C4-2B (cell line): ENCODE data around the gene RMDN3.

Experiments
- H3K27ac ChIP-seq: fragments of 450-650 bp; 2 replicates; pipeline ENCODE4 v1.5.1; 2017
- ZFX ChIP-seq: fragments of 450-650 bp; IDR thresholded peaks from 2 replicates; pipeline ENCODE4 v1.6.1; 2017
- TF ChIP-seq, protein P1 (sequence below): fragments of 450-650 bp; conservative IDR thresholded peaks from 2 replicates; pipeline ENCODE4 v1.5.1; 2017; ENCODE audit warnings: mild to moderate bottlenecking

Gene RMDN3

DNA sequence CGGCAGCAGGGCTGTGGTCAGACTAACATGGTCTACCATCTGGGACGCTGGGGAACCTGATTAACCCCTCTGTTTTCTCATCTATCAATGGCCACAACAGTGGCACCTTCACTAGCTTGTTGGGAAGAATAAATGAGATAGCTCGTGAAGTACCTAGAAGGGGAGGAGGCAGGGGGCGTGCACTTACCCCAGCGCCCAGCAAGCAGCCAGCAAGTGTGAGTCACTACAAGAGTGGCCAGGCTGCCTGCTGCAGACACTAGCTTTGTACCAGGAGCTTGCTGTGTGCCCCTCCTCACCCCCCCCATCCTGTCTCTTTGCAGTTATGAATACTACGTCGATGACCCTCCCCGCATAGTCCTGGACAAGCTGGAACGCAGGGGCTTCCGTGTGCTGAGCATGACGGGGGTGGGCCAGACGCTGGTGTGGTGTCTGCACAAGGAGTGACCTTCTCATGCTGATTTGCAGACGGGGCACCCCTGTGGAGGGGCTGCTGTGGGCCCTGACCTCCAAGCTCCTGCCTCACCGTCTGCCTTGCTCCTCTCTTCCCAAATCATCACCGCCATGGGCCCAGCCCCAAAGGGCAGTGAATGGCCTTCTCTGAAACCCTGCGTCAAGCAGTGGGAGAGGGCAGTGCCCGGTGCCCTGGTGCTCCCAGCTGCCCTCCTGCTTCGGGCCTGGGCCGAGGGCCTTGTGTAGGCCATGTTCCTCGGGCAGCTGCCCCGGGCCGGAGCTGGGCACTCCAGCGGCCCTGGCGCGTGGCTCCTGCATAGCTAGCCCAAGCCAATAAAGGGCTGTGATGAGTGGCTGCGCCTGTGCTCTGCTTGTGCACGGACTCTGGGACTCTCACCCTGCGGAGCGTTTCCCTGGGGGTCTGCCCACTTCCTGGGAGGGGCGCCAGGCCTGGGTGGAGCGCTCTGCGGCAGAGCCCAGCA lies 12.1 kb upstream of the RMDN3 start:
- H3K27ac ChIP-seq: no peak overlapping the region
- no peak for TF ChIP-seq ZFX
- TF ChIP-seq, protein P1, sequence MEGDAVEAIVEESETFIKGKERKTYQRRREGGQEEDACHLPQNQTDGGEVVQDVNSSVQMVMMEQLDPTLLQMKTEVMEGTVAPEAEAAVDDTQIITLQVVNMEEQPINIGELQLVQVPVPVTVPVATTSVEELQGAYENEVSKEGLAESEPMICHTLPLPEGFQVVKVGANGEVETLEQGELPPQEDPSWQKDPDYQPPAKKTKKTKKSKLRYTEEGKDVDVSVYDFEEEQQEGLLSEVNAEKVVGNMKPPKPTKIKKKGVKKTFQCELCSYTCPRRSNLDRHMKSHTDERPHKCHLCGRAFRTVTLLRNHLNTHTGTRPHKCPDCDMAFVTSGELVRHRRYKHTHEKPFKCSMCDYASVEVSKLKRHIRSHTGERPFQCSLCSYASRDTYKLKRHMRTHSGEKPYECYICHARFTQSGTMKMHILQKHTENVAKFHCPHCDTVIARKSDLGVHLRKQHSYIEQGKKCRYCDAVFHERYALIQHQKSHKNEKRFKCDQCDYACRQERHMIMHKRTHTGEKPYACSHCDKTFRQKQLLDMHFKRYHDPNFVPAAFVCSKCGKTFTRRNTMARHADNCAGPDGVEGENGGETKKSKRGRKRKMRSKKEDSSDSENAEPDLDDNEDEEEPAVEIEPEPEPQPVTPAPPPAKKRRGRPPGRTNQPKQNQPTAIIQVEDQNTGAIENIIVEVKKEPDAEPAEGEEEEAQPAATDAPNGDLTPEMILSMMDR: no peak

DNA sequence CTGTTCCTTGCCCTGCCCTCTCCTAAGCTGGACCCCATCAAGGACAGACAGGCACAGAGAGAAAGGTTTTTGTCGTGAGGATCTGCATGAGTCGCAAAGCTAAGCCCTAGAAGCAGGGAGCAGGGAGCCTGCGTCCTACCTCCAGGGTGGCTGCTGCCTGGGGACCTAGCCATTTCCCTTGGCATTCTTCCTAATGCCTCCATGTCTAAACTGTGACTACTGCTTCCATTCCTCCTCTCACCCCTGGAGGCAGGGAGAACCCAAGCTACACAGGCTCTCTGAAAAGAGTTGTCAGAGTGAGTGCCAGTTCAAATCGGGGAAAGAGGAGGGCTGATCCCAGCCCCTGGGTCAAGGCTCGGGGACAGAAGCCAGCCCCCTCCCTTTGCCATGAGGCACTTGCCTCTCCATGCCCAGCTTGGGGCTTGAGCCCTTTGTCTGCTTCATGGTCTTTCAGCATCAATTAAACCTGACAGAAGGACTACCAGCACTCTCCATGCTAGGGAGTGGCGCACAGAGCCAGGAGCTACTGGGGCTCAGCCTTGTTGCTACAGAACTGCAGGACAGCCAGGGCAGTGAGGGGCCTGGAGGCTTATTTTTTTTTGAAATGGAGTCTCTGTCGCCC lies 11.3 kb upstream of the RMDN3 start:
- TF ChIP-seq, protein P1: no peak
- TF ChIP-seq ZFX: no peak
- H3K27ac ChIP-seq: peak overlapping the region; percentile 82; the same call in 1 of the 2 replicates

DNA sequence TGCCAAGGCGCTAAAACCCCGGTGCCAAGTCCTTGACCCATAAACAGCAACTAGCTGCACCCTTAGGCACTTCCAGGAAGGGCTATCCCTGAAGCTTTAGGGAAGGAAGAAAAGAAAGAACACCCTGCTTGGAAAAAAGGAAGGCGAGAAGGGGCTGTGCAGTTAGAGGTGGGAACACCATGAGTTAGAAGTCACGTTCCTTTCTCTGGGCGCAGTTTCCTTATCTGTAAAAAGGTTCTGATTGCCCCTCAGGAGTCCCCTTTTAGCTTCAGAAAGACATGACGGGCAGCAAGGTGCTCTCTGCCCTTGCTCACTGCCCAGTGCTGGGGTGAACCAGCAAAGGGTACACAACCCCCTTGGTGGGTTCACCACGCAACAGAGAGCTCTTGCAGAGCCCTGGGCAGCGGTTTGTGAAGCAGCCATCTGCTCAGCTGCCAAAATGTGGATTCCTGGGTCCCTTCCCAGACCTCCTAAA lies 9.6 kb upstream of the RMDN3 start:
- peak overlapping the region; percentile 82 for H3K27ac ChIP-seq
- no peak for TF ChIP-seq ZFX
- TF ChIP-seq, protein P1: no peak

DNA sequence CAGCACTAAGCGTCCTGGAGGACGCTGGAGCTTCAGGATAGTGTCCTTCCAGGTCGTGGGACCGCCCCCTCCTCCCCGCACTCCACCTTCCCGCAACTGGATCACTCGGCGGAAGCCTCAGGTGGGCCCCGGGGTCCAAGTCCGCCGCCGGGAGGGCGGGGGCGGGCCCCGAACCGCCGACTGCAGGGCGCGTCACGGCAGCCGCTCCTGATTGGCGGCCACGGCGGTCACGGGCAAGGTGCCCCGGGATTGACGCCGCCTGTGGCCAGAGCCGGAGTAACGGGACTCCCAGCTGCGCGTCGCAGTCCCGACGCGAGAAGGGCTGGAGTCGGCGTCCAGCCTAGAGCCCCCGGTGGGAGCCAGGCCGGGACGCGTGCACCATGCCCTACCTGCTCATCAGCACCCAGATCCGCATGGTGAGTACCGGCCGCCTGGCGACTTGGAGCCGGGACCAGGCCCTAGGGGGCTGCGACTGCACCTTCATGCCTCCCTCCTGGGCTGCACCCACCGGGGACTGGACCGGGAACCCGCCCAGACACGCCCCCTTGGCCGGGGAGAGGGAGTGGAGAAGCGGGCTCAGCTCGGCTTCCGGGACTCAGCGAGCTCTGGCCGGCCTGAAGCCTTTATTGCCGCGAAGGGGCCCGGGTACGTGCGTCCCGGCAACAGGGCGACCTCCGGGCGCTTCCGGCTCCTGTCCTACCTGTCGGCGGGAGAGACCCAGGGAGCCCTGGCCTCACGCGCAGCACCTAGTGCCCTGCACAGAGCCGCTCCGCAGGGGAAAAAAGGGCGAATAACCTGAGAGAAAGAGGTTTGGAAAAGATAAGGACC lies 9.0 kb upstream of the RMDN3 start, which contains the start of gene GCHFR:
TSS of gene GCHFR (plus strand) at position 268 of the 828 bp plus-strand sequence. CDS start at position 381, 113 bp downstream.
- TF ChIP-seq, protein P1: no peak; the same call in 1 of the 2 replicates
- no peak for TF ChIP-seq ZFX
- H3K27ac ChIP-seq: peak within 1 kb of the TSS; percentile 82

DNA sequence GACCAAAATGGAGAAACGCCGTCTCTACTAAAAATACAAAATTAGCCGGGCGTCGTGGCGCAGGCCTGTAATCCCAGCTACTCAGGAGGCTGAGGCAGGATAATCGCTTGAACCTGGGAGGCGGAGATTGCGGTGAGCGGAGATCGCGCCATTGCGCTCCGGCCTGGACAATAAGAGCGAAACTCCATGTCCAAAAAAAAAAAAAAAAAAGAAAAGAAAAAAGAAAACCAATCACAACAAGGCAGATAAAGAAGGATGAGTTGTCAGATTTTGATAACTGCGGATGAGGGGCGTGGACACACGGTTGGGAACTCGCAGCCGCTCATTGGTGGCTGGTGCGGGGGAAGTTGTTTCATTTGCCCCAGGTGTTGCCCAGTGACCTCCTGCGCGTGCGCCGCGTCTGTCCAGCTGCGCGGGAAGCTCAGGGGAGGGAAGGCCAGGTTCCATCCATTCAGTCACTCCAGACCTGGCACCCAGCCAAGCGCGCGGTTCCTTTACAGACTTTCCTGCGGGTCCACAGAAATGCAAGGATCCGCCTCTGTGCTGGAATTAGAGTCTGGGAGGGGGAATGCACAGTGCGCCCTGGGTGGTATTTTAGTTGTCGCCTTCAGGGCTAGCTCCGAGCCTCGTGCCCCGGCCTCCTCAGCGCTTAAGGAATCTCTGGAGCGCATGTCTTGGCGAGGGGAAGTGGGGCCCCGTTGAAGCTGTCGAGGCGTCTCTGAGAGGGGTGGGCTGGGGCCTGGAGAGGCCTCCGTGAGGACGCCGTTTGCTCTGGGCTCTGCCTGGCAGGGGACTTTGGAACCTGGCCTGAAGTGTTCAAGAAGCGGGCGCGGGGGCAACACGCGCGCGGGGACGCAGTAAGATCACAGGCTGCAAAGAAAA lies 8.1 kb upstream of the RMDN3 start:
- H3K27ac ChIP-seq: peak overlapping the region; percentile 82
- no peak for TF ChIP-seq ZFX
- TF ChIP-seq, protein P1: no peak

DNA sequence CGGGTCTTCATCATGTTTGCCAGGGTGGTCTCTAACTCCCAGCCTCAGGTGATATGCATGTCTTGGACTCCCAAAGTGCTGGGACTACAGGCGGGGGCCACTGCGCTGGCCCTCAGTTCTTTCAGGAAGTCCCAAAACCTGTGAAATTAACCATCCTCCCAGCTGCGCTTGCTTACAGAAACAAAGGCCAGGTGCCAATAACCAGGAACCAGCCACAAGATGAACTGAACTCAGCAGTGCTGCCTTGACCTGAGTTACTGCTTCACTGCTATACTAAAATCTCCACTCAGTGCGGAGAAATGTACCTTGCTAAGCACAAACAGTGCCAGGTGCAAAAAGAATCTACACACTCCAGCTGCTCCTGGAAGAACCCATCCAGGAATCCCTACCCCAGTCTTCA lies 4.9 kb upstream of the RMDN3 start:
- no peak overlapping the region for H3K27ac ChIP-seq
- TF ChIP-seq, protein P1: no peak
- TF ChIP-seq ZFX: no peak
